Karpas-422 (cell line): ENCODE data around the gene HAUS7. TPM values are rescaled to one million over a fixed set of nuclear protein-coding genes. Genes with fewer than 3 reads are reported as not detected.

ENCODE experiments used
- DNase-seq: peaks from one replicate; pipeline ENCODE4 v3.0.0-alpha.2; 2015
- H2AFZ ChIP-seq: fragments of 200-600 bp; sonication (generic); 2 replicates; pipeline ENCODE4 v1.6.1; 2014; ENCODE audit warnings: antibody characterized with exemption, low read length, mixed read lengths
- H3K27ac ChIP-seq: fragments of 200-600 bp; sonication (generic); 2 replicates; pipeline ENCODE4 v1.5.1; 2014; ENCODE audit warnings: mild to moderate bottlenecking, low read length, moderate library complexity
- H3K27me3 ChIP-seq: fragments of 200-600 bp; sonication (generic); 2 replicates; pipeline ENCODE4 v1.6.1; 2014; ENCODE audit warnings: low read length, mixed read lengths
- H3K36me3 ChIP-seq: fragments of 200-600 bp; sonication (generic); 2 replicates; pipeline ENCODE4 v1.6.1; 2014; ENCODE audit warnings: low read length, mixed read lengths; ENCODE audit not compliant: insufficient read depth
- H3K4me1 ChIP-seq: fragments of 200-600 bp; sonication (generic); 2 replicates; pipeline ENCODE4 v1.6.1; 2014; ENCODE audit warnings: mild to moderate bottlenecking, low read length, mixed read lengths
- H3K4me2 ChIP-seq: fragments of 200-600 bp; sonication (generic); 2 replicates; pipeline ENCODE4 v1.6.1; 2014; ENCODE audit warnings: low read length, low read depth, mild to moderate bottlenecking; ENCODE audit not compliant: poor library complexity, severe bottlenecking
- H3K4me3 ChIP-seq: fragments of 200-600 bp; sonication (generic); 2 replicates; pipeline ENCODE4 v1.5.1; 2014; ENCODE audit warnings: mild to moderate bottlenecking, antibody characterized with exemption, low read length, mixed read lengths
- H3K79me2 ChIP-seq: fragments of 200-600 bp; sonication (generic); 2 replicates; pipeline ENCODE4 v1.6.1; 2014; ENCODE audit warnings: mild to moderate bottlenecking, low read length, mixed read lengths
- H3K9ac ChIP-seq: fragments of 200-600 bp; sonication (generic); 2 replicates; pipeline ENCODE4 v1.6.0; 2014; ENCODE audit warnings: low read length
- H3K9me2 ChIP-seq: fragments of 200-600 bp; sonication (generic), shearing (Covaris generic); replicated peaks from 2 replicates; pipeline ENCODE4 v1.6.0; 2014; ENCODE audit warnings: mild to moderate bottlenecking, low read length, moderate library complexity; ENCODE audit not compliant: insufficient read depth
- H3K9me3 ChIP-seq: fragments of 300-700, 200-600 bp; sonication (generic); 2 replicates; pipeline ENCODE4 v1.6.1; 2014; ENCODE audit warnings: low read length, mixed read lengths
- H4K20me1 ChIP-seq: fragments of 200-600 bp; sonication (generic); 2 replicates; pipeline ENCODE4 v1.6.1; 2014; ENCODE audit warnings: mild to moderate bottlenecking, antibody characterized with exemption, low read length, low read depth; ENCODE audit not compliant: insufficient read depth
- total RNA-seq: library from RNA; depleted of rRNA; stranded (reverse); fragments of >200 nt; shearing (Covaris generic); gene quantifications from 2 replicates; pipeline ENCODE4 v1.2.3, GENCODE V29; 2014; ENCODE audit warnings: low replicate concordance

The HAUS7 gene
- total RNA-seq, 1 experiment from 2014 or later: 36.2 TPM

DNA sequence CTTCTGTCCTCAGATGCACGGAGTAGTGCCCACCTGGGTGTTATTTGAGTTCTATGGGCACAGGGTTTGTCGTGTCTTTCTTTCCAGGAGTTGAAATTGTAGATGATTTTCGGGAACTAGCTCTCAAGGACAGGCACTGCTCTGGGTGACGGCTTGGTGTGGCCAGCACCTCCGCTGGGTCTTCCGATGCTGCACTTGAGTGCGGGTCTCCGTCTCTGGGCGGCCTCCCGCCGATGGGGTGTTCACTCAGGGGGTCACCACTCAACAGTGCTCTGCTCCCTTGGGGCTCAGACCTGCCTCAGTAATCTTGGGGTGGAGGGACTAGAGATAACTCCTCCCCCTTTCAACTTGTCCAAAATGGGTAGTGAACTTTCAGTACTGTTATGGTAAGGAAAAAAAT lies 56.6 kb downstream of the HAUS7 start:
- H3K9me3 ChIP-seq: no peaks in the 10 kb centered on the region
- H4K20me1 ChIP-seq: no peaks in the 10 kb centered on the region
- no peak overlapping the region for H3K4me3 ChIP-seq
- H3K9ac ChIP-seq: no peak overlapping the region
- no peaks in the 10 kb centered on the region for H3K79me2 ChIP-seq
- H3K36me3 ChIP-seq: no peaks in the 10 kb centered on the region
- H3K9me2 ChIP-seq: no peaks in the 10 kb centered on the region
- DNase-seq: no peak
- no peaks in the 10 kb centered on the region for H3K27me3 ChIP-seq
- H2AFZ ChIP-seq: no peak overlapping the region
- H3K4me1 ChIP-seq: peaks cover 16% of the 10 kb centered on the region
- H3K27ac ChIP-seq: no peak overlapping the region
- no peak overlapping the region for H3K4me2 ChIP-seq

GRCh38 chrX:153412746-153413720 lies 57.3 kb downstream of the HAUS7 start:
- H2AFZ ChIP-seq: no peak overlapping the region
- no peaks in the 10 kb centered on the region for H4K20me1 ChIP-seq
- no peaks in the 10 kb centered on the region for H3K9me2 ChIP-seq
- H3K9ac ChIP-seq: no peak overlapping the region
- H3K4me2 ChIP-seq: no peak overlapping the region
- H3K4me1 ChIP-seq: peaks cover 13% of the 10 kb centered on the region
- no peaks in the 10 kb centered on the region for H3K9me3 ChIP-seq
- H3K36me3 ChIP-seq: no peaks in the 10 kb centered on the region
- no peaks in the 10 kb centered on the region for H3K79me2 ChIP-seq
- no peak overlapping the region for H3K27ac ChIP-seq
- no peak overlapping the region for H3K4me3 ChIP-seq
- no peaks in the 10 kb centered on the region for H3K27me3 ChIP-seq
- no peak for DNase-seq

GRCh38 chrX:153411988-153412574 lies 58.3 kb downstream of the HAUS7 start:
- H3K79me2 ChIP-seq: no peaks in the 10 kb centered on the region
- H3K27me3 ChIP-seq: no peaks in the 10 kb centered on the region
- H3K9ac ChIP-seq: no peak overlapping the region
- H3K36me3 ChIP-seq: no peaks in the 10 kb centered on the region
- H3K27ac ChIP-seq: no peak overlapping the region
- no peak overlapping the region for H2AFZ ChIP-seq
- H3K9me3 ChIP-seq: no peaks in the 10 kb centered on the region
- no peak for DNase-seq
- no peaks in the 10 kb centered on the region for H3K9me2 ChIP-seq
- H4K20me1 ChIP-seq: no peaks in the 10 kb centered on the region
- H3K4me3 ChIP-seq: no peak overlapping the region
- no peak overlapping the region for H3K4me2 ChIP-seq
- peaks cover 9% of the 10 kb centered on the region for H3K4me1 ChIP-seq

DNA sequence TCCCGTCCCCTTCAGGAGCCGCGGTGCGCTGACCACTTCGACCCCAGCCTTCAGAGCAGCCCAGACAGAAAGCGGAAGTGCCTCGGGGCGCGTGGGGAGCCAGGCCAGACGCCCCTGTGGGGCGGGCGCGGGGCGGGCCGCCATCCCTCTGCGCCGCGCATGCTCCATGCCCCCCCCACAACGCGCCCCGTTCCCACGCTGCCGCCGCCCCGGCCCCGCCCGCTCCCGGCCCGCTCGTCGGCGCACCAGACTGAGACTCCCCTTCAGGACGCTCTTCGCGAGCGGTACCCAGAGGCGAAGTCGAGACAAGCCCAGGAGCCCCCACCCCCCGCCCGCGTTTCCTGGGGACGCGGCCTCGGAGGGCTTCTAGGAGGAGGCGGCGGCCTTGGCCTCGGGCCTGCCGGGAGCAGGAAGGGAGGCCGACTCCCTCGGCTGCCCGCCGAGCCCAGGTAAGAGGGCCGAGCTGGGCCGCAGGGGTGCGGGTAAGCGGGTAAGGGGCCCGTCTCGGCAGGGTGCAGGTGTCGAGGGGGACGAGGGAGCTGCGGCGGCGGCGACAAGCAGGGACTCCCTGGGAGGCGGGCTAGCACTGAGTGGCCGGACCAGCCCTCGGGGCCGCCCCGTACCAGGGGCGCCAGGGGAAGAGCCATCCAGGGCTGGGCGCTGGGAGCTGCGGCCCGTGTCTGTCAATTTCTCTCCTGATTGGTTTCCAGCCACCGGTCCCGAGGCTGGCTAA lies 59.0 kb downstream of the HAUS7 start, which contains the start of gene ZFP92:
TSS of gene ZFP92 (plus strand) at position 218 of the 733 bp plus-strand sequence. CDS start 6,851 bp downstream, outside the sequence.
- Histone ChIP-seq H2AFZ (no peak within 1 kb of the TSS), H3K4me3 (no peak within 1 kb of the TSS), H3K9me3 (no peaks in the 10 kb centered on the region)

DNA sequence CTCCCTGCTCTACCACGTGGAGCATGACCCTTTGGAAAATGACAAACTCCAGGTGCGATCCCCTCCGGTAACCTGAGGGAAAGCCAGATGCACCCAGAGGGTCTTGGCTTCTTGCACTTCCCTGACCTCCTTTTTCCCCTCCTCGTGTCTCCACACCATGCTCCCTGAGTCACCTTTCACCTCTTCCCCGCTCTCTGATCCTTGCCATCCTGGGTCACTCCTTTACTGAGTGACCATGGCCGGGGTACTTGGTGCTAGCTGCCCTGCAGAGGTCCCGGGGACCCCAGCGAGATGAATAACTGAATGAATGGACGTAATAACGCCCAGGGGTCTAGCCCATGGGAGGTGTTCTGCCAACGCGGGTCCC lies 59.5 kb downstream of the HAUS7 start:
- Histone ChIP-seq H3K79me2 (no peaks in the 10 kb centered on the region), H2AFZ (no peak overlapping the region), H3K9ac (no peak overlapping the region), H3K4me1 (no peaks in the 10 kb centered on the region), H3K9me3 (no peaks in the 10 kb centered on the region), H4K20me1 (no peaks in the 10 kb centered on the region), H3K27ac (no peak overlapping the region), H3K36me3 (no peaks in the 10 kb centered on the region), H3K4me3 (no peak overlapping the region), H3K9me2 (no peaks in the 10 kb centered on the region), H3K27me3 (no peaks in the 10 kb centered on the region), H3K4me2 (no peak overlapping the region)
- DNase-seq: no peak

More for the DNA sequence above, 59.0 kb downstream of the HAUS7 start, which contains the start of gene ZFP92:
- Histone ChIP-seq H3K4me2 (no peak within 1 kb of the TSS), H4K20me1 (no peaks in the 10 kb centered on the region), H3K4me1 (peaks cover 2% of the 10 kb centered on the region), H3K27me3 (no peaks in the 10 kb centered on the region), H3K27ac (no peak within 1 kb of the TSS), H3K36me3 (no peaks in the 10 kb centered on the region), H3K9ac (no peak within 1 kb of the TSS), H3K79me2 (no peaks in the 10 kb centered on the region), H3K9me2 (no peaks in the 10 kb centered on the region)
- DNase-seq: no peak

GRCh38 chrX:153410373-153410772 lies 60.0 kb downstream of the HAUS7 start:
- H3K9me3 ChIP-seq: no peaks in the 10 kb centered on the region
- H3K79me2 ChIP-seq: no peaks in the 10 kb centered on the region
- H3K4me1 ChIP-seq: no peaks in the 10 kb centered on the region
- DNase-seq: no peak
- no peak overlapping the region for H3K9ac ChIP-seq
- no peak overlapping the region for H3K4me3 ChIP-seq
- no peak overlapping the region for H3K4me2 ChIP-seq
- H4K20me1 ChIP-seq: no peaks in the 10 kb centered on the region
- H2AFZ ChIP-seq: no peak overlapping the region
- H3K36me3 ChIP-seq: no peaks in the 10 kb centered on the region
- no peak overlapping the region for H3K27ac ChIP-seq
- H3K9me2 ChIP-seq: no peaks in the 10 kb centered on the region
- no peaks in the 10 kb centered on the region for H3K27me3 ChIP-seq

GRCh38 chrX:153409414-153410101 lies 60.8 kb downstream of the HAUS7 start:
- Histone ChIP-seq H3K36me3 (no peaks in the 10 kb centered on the region), H3K9ac (no peak overlapping the region), H3K9me3 (no peaks in the 10 kb centered on the region), H3K4me3 (no peak overlapping the region), H2AFZ (no peak overlapping the region), H3K4me1 (no peaks in the 10 kb centered on the region), H4K20me1 (no peaks in the 10 kb centered on the region), H3K79me2 (no peaks in the 10 kb centered on the region), H3K9me2 (no peaks in the 10 kb centered on the region), H3K4me2 (no peak overlapping the region), H3K27ac (no peak overlapping the region), H3K27me3 (no peaks in the 10 kb centered on the region)
- no peak for DNase-seq
